Measurements from ENCODE around the gene IRX3.

The IRX3 gene

DNA sequence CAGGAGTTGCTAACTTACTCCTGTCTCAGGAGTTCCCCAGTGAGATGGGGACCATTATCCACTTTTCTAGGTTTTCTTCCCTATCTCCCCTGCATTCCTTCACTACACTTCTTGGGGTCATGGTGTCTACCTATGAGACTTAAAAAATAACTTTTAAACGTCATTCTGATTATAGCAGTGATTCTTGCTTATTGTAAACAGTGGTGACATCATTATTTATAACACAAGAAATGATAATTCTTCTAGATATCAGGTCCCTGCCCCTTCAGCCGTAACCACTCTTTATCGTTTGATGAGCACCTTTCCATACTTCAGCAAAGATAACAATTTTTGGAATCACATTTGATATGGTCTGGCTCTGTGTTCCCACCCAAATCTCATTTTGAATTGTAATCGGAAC, 27.2 kb upstream of the IRX3 start:
- H3K36me3 Mint-ChIP-seq (ENCODE audit: insufficient read depth): no peaks in the 10 kb centered on the region
- no peaks in the 10 kb centered on the region for H3K27me3 Mint-ChIP-seq
- ATAC-seq (replicated peaks; ENCODE audit: extremely low read depth, poor library complexity, severe bottlenecking): no peak
- H3K27ac Mint-ChIP-seq (ENCODE audit: low read depth): no peak overlapping the region
- H3K4me3 Mint-ChIP-seq: no peak overlapping the region
- DNase-seq (ENCODE audit: low spot score in 2 of 2): no peak
- no peaks in the 10 kb centered on the region for H3K4me1 Mint-ChIP-seq
- no peaks in the 10 kb centered on the region for H3K9me3 Mint-ChIP-seq

DNA sequence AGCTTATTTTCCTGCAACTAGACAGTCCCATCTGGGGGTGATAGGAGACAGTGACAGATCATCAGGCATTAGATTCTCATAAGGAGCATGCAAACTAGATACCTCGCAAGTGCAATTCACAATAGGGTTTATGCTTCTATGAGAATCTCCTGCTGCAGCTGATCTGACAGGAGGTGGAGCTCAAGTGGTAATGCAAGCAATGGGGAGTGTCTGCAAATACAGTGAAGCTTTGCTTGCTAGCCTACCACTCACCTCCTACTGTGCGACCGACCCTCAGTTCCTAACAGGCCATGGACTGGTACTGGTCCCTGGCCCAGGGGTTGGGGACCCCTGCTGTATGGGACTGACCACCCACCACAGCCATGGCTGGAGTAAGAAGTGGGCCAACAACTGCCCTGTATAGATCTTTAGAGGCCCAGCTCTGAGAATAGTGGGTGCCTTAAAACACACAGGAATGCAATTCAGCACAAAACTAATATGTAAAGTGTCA, 26.0 kb upstream of the IRX3 start:
- Mint-ChIP-seq H3K4me3 (no peak overlapping the region), H3K36me3 (ENCODE audit: insufficient read depth) (no peaks in the 10 kb centered on the region), H3K27ac (ENCODE audit: low read depth) (no peak overlapping the region), H3K4me1 (no peaks in the 10 kb centered on the region), H3K27me3 (peaks cover 8% of the 10 kb centered on the region), H3K9me3 (no peaks in the 10 kb centered on the region)
- no peak for ATAC-seq (replicated peaks; ENCODE audit: extremely low read depth, poor library complexity, severe bottlenecking)
- no peak for DNase-seq (ENCODE audit: low spot score in 2 of 2)

DNA sequence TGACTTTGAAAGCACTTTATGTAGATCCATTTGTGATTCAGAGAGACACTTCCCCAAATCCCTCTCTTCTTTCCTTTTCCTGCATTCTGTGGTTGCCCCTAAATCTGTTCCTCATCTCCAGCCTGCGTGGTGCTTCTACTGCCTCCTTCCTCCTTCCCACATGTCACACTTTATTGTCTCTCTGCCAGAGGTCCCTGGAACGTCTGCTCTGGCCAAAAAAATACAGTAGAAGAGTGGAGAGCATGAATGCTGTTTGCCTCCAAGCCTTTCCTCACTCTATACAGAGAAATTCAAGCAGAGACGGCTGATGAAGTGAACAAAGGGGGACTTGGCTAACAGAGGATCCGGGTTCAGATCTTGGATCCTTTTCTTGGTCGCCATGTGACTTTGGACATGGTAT, 22.8 kb upstream of the IRX3 start:
- Mint-ChIP-seq H3K4me1 (no peaks in the 10 kb centered on the region), H3K27ac (ENCODE audit: low read depth) (no peak overlapping the region), H3K9me3 (no peaks in the 10 kb centered on the region), H3K27me3 (peaks cover 8% of the 10 kb centered on the region), H3K4me3 (no peak overlapping the region), H3K36me3 (ENCODE audit: insufficient read depth) (no peaks in the 10 kb centered on the region)
- DNase-seq (ENCODE audit: low spot score in 2 of 2): no peak
- no peak for ATAC-seq (replicated peaks; ENCODE audit: extremely low read depth, poor library complexity, severe bottlenecking)

DNA sequence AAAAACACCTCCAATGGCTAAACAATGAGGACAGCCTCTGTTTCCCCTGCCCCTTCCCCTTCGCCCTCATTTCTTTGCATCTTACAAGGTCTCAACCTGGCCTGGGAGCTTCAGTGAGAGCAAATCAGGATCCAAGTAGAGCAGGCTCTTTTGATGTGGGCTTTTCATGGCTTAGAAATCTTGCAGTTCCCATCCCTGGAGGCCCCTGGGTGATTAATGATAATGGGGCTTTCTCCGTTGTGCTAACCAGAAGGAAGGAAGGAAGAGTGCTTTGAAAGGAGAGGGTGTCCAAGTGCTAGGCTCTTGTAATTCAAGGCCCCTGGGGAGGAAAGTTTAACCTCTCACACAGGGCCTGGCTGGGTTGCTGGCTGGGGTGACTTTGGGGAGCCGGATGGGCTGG, 18.5 kb upstream of the IRX3 start:
- no peak overlapping the region for H3K4me3 Mint-ChIP-seq
- peaks cover 25% of the 10 kb centered on the region for H3K27me3 Mint-ChIP-seq
- ATAC-seq (replicated peaks; ENCODE audit: extremely low read depth, poor library complexity, severe bottlenecking) (no peak), DNase-seq (ENCODE audit: low spot score in 2 of 2) (no peak)
- no peak overlapping the region for H3K27ac Mint-ChIP-seq (ENCODE audit: low read depth)
- no peaks in the 10 kb centered on the region for H3K4me1 Mint-ChIP-seq
- H3K9me3 Mint-ChIP-seq: no peaks in the 10 kb centered on the region
- H3K36me3 Mint-ChIP-seq (ENCODE audit: insufficient read depth): no peaks in the 10 kb centered on the region

DNA sequence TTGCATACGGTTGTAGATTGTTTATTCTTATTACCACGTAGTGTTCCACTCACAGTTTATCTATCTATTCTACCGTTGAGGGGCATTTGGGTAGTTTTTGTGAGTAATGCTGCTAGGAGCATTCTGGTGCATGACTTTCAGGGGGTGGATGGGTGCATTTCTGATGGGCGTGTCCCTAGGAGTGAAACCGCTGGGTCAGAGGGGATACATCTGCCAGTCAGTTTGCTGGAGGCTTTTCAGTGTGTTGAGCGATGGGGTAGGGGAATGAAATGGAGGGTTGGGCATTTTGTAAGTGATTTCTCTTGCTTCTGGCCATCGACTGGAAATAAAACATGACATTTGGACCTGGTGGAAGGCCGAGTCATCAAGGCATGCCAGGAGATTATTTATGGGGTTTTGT, 17.0 kb upstream of the IRX3 start:
- Mint-ChIP-seq H3K9me3 (no peaks in the 10 kb centered on the region), H3K36me3 (ENCODE audit: insufficient read depth) (no peaks in the 10 kb centered on the region), H3K27ac (ENCODE audit: low read depth) (no peak overlapping the region), H3K4me1 (no peaks in the 10 kb centered on the region), H3K4me3 (no peak overlapping the region), H3K27me3 (peaks cover 32% of the 10 kb centered on the region)
- ATAC-seq (replicated peaks; ENCODE audit: extremely low read depth, poor library complexity, severe bottlenecking): no peak
- DNase-seq (ENCODE audit: low spot score in 2 of 2): no peak

DNA sequence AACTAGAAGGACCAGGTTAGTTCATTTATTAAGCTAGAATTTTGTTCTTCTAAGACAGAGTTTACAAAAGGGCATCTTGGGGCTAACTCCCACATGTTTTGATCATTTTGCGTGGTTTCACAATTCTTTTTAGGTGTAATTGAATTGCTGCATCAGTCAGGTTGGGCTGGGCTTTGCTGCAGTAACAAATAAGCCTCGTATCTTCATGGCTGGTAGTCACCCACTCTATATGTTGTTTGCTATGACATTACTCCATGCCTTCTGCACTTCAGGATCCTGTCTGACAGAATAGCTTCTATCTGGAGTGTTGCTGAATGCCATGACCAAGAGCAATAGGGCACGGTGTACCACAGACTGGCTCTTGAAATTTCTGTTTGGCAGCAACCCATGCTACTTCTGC, 10.6 kb upstream of the IRX3 start:
- no peaks in the 10 kb centered on the region for H3K36me3 Mint-ChIP-seq (ENCODE audit: insufficient read depth)

DNA sequence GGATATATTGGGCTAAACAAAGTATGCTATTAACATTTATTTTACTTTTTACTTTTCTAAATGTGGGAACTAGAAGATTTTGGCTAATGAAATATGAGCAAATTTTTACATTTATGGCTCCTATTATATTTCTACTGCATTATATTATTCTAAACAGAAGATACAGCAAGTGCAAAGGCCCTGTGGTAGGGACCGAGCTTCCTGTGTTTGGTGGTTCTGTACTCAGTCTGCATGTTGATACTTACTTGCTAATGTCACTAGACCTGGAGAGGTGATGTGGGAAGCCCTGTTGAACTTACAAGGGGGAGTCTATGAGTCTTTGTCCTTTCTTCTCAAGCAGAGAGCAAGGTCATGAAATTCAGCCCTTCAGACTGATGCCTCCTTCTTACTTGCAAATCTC, 10.0 kb upstream of the IRX3 start:
- ATAC-seq (replicated peaks; ENCODE audit: extremely low read depth, poor library complexity, severe bottlenecking) (no peak), DNase-seq (ENCODE audit: low spot score in 2 of 2) (no peak)
- H3K4me3 Mint-ChIP-seq: no peak overlapping the region
- H3K36me3 Mint-ChIP-seq (ENCODE audit: insufficient read depth): no peaks in the 10 kb centered on the region
- peaks cover 16% of the 10 kb centered on the region for H3K9me3 Mint-ChIP-seq
- H3K27me3 Mint-ChIP-seq: peaks cover 50% of the 10 kb centered on the region
- no peak overlapping the region for H3K27ac Mint-ChIP-seq (ENCODE audit: low read depth)
- no peaks in the 10 kb centered on the region for H3K4me1 Mint-ChIP-seq

More for the DNA sequence above, 10.6 kb upstream of the IRX3 start:
- peaks cover 16% of the 10 kb centered on the region for H3K9me3 Mint-ChIP-seq
- ATAC-seq (replicated peaks; ENCODE audit: extremely low read depth, poor library complexity, severe bottlenecking) (no peak), DNase-seq (ENCODE audit: low spot score in 2 of 2) (no peak)
- H3K4me3 Mint-ChIP-seq: no peak overlapping the region
- peaks cover 44% of the 10 kb centered on the region for H3K27me3 Mint-ChIP-seq
- no peaks in the 10 kb centered on the region for H3K4me1 Mint-ChIP-seq
- H3K27ac Mint-ChIP-seq (ENCODE audit: low read depth): no peak overlapping the region

DNA sequence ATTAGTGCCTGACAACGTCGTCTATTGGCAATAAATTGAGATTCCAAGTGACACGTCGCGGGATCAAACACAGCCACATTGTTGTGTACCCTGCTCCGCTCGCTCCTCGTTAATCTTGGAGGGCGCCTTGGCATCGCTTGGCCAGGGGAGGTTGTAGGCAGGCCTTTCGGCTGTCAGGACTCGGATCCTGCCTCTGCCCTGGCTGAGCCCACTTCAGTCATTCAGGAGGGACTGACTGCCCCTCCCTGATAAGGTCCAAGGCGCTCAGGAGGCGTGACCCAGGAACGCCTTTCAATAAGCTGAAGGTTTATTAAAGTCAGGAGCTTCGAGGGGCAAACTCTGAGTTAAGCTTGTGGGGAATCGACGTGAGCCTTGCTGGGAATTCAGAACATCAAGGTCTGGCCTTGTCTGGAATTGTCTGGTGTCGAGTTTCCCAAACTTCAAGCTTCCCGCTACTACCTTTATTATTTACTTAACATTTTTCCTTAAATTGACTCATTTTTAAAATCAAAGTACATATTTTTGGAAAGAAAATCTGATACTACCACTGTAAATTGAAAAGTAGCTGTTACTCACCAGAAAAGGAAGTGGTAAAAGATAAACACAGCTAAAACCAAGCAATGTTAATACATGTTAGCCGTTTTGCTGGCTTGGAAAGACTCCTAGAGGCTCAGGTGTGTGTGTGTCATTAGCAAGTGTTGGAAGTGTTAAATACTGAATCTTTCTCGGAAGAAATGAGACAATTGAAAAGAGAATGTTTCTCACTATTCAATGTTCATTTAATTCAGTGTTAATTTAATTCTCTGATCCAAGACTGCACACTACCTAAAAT, 5.3 kb upstream of the IRX3 start:
- Mint-ChIP-seq H3K9me3 (peaks cover 16% of the 10 kb centered on the region), H3K36me3 (ENCODE audit: insufficient read depth) (no peaks in the 10 kb centered on the region), H3K27me3 (peaks cover 82% of the 10 kb centered on the region), H3K4me3 (no peak overlapping the region), H3K4me1 (peaks cover 4% of the 10 kb centered on the region), H3K27ac (ENCODE audit: low read depth) (no peak overlapping the region)
- no peak for ATAC-seq (replicated peaks; ENCODE audit: extremely low read depth, poor library complexity, severe bottlenecking)
- no peak for DNase-seq (ENCODE audit: low spot score in 2 of 2)

DNA sequence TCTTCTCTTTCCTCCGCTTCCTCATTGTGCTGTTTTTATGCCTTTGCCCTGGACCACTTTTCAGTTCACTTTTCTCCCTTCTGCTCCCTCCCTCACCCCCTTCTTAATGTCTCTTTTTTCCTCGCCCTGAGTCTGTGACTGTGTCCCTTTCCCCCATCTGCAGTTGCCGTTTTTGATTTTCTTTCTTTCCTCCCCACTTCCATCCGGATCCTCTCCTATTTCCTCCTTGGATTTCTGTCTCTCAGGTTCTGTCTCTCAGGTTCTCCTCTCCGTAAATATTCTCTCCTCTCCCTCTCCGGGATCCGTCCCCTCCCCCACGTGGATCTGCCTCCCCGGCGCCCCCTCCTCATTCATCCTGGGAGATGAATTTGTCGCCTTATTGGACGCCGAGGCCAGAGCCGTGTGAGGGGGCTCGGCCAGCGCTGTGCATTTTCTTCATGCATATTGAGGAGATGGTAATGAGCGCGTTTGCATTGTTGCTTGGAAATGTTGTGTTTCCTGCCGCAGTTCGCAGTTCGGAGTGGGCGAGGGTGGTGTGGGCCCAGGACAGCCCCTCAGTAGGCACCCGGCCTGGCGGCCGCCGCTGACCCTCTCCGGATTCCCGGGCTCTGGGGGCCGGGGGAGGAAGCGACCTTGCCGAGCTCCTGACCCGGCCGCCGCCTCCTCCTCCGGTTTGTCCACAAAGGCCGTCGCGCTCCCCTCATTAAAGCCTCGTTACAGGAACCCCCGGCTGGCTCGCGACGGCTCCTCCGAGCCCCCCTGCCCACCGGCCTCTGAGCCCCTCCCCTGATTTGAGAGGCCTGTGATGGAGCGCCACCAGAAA, 4.5 kb upstream of the IRX3 start:
- no peak overlapping the region for H3K4me3 Mint-ChIP-seq
- H3K27me3 Mint-ChIP-seq: peaks cover 91% of the 10 kb centered on the region
- no peak overlapping the region for H3K27ac Mint-ChIP-seq (ENCODE audit: low read depth)

DNA sequence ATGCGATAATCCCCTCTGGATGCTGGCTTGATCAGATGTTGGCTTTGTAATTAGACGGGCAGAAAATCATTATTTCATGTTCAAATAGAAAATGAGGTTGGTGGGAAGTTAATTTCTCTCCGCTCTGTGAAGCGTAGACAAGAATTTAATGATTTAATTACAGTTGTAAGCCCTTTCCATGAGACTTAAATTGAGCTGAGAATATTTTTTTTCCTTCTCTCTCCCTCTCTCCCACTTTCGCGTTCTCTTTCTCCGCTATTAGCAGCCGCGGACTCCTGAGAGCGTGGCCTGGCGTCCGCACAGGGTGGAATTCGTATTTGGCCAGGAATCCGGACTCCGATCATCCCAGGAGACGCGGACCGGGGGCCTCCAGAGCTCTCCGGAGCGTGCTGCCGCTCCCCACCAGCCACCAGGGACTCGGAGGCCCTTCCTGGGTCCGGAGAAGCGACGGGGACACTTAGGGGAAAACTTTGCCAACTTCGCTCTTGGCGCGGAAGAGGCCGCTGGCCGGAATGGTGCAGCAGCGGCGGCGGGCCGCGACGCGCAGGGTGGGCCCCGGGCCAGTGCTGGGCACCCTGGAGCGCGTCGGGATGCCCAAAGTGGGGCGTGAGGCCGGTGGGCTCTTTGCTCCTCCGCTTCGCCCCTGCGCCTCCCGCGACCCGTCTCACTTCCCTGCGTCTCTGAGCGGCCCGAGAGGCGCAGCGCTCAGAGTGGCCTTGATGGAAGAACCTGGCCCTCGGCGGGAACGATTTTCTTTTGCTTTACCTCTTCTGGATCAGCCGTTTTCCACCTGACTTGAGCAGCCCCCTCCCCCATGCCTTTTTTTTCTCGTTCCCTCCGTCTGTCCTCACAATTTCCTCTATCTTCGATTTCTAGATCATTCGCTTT, 3.6 kb upstream of the IRX3 start:
- ATAC-seq (replicated peaks; ENCODE audit: extremely low read depth, poor library complexity, severe bottlenecking) (no peak), DNase-seq (ENCODE audit: low spot score in 2 of 2) (no peak)
- Mint-ChIP-seq H3K27me3 (peaks cover 95% of the 10 kb centered on the region), H3K4me1 (peaks cover 13% of the 10 kb centered on the region), H3K27ac (ENCODE audit: low read depth) (no peak overlapping the region), H3K9me3 (peaks cover 6% of the 10 kb centered on the region), H3K36me3 (ENCODE audit: insufficient read depth) (no peaks in the 10 kb centered on the region), H3K4me3 (no peak overlapping the region)

More for the DNA sequence above, 4.5 kb upstream of the IRX3 start:
- peaks cover 11% of the 10 kb centered on the region for H3K4me1 Mint-ChIP-seq
- no peak for ATAC-seq (replicated peaks; ENCODE audit: extremely low read depth, poor library complexity, severe bottlenecking)
- H3K36me3 Mint-ChIP-seq (ENCODE audit: insufficient read depth): no peaks in the 10 kb centered on the region
- H3K9me3 Mint-ChIP-seq: peaks cover 11% of the 10 kb centered on the region
- no peak for DNase-seq (ENCODE audit: low spot score in 2 of 2)

DNA sequence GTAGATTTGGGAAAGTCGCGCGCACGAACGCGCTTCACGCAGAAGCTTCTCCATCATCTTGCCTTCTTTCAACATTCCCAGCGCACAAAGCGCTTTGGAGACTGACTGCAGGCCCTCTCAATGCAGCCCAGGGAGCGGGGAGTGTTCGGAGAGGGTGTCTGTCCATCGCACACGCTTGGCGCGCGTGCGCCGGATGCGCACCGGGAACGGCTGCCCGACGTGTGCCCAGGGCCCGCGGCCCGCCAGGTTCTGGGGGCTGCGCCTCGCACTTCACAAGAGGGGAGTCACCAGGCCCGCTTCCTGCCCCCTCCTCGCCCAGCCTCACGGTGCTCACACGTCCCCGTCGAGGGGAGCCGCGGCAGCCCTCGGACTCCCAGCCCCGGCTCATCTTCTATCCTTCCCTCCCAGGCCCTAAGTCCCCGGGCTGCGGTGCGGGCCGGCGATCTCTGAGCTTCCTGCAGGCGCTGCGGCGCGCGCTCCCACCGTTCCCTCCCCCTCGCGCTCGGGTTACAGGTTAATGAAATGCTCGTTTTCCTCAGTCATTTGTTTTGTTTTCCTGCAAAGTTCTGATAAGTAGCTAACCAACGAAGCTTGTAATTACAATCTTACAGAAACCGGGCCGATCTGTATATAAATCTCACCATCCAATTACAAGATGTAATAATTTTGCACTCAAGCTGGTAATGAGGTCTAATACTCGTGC, 2.8 kb upstream of the IRX3 start:
- Mint-ChIP-seq H3K27ac (ENCODE audit: low read depth) (no peak overlapping the region), H3K9me3 (peaks cover 1% of the 10 kb centered on the region), H3K4me1 (peaks cover 17% of the 10 kb centered on the region), H3K4me3 (no peak overlapping the region), H3K36me3 (ENCODE audit: insufficient read depth) (peaks cover 2% of the 10 kb centered on the region), H3K27me3 (peaks cover 93% of the 10 kb centered on the region)
- no peak for ATAC-seq (replicated peaks; ENCODE audit: extremely low read depth, poor library complexity, severe bottlenecking)
- DNase-seq (ENCODE audit: low spot score in 2 of 2): no peak

DNA sequence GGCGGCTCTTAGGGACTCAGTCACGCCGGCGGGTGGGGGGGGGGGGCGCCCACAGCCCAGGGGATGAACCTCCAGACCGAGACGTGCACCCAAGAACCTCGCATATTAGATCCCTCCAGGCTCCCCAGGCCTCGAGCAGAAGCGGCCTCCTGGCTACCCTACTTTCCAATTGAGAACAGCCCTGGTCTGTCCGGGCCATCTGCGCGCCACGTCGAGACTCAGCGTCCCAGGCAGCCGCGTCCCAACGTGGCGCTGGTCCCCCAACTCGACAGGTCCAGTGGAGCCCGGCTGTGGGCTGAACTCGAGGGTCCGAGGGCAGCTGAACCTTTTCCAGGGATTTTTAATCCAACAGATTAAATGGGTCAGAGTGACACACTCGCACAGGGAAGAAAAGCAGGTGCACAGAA, 2.3 kb upstream of the IRX3 start:
- Mint-ChIP-seq H3K9me3 (no peaks in the 10 kb centered on the region), H3K27me3 (peaks cover 90% of the 10 kb centered on the region), H3K4me1 (peaks cover 17% of the 10 kb centered on the region), H3K4me3 (no peak overlapping the region), H3K36me3 (ENCODE audit: insufficient read depth) (peaks cover 2% of the 10 kb centered on the region), H3K27ac (ENCODE audit: low read depth) (no peak overlapping the region)
- DNase-seq (ENCODE audit: low spot score in 2 of 2): no peak
- no peak for ATAC-seq (replicated peaks; ENCODE audit: extremely low read depth, poor library complexity, severe bottlenecking)
